SU-DHL-6 (cell line): Measurements from ENCODE around the gene RECQL5.

Experiments used
- EZH2phosphoT487 ChIP-seq: fragments of 200-600 bp; sonication (generic), shearing (Covaris generic); conservative IDR thresholded peaks from 2 replicates; pipeline ENCODE4 v1.6.1; 2018; ENCODE audit warnings: mild to moderate bottlenecking, antibody characterized with exemption, low read length, moderate library complexity, mixed read lengths
- TF ChIP-seq, protein P1 (sequence below): fragments of 200-600 bp; sonication (generic); IDR thresholded peaks from one replicate; pipeline ENCODE4 v1.5.1; 2017; ENCODE audit warnings: antibody characterized with exemption, mild to moderate bottlenecking, low read length, moderate library complexity; ENCODE audit not compliant: insufficient read depth, poor library complexity, severe bottlenecking

GRCh38 chr17:75629157-75629556 is 37.8 kb downstream of the RECQL5 start:
- TF ChIP-seq, protein P1, sequence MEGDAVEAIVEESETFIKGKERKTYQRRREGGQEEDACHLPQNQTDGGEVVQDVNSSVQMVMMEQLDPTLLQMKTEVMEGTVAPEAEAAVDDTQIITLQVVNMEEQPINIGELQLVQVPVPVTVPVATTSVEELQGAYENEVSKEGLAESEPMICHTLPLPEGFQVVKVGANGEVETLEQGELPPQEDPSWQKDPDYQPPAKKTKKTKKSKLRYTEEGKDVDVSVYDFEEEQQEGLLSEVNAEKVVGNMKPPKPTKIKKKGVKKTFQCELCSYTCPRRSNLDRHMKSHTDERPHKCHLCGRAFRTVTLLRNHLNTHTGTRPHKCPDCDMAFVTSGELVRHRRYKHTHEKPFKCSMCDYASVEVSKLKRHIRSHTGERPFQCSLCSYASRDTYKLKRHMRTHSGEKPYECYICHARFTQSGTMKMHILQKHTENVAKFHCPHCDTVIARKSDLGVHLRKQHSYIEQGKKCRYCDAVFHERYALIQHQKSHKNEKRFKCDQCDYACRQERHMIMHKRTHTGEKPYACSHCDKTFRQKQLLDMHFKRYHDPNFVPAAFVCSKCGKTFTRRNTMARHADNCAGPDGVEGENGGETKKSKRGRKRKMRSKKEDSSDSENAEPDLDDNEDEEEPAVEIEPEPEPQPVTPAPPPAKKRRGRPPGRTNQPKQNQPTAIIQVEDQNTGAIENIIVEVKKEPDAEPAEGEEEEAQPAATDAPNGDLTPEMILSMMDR, result no peak
- no peak for TF ChIP-seq EZH2phosphoT487
